SU-DHL-6 (cell line): ENCODE measurements around the gene AGBL3.

Experiments used
- H2AFZ ChIP-seq: fragments of 200-600 bp; sonication (generic); 2 replicates; pipeline ENCODE4 v1.6.1; 2014; ENCODE audit warnings: low read depth, mild to moderate bottlenecking, moderate library complexity, mixed read lengths, antibody characterized with exemption, low read length; ENCODE audit not compliant: severe bottlenecking
- H3F3A ChIP-seq: fragments of 200-600 bp; shearing (Covaris generic); 2 replicates; pipeline ENCODE4 v1.6.0; 2016; ENCODE audit warnings: antibody characterized with exemption, mild to moderate bottlenecking; ENCODE audit not compliant: insufficient read depth
- H3K27ac ChIP-seq: fragments of 200-600 bp; sonication (generic); 2 replicates; pipeline ENCODE4 v1.5.1; 2016; ENCODE audit warnings: low read depth, mild to moderate bottlenecking, low read length, moderate library complexity, mixed read lengths
- H3K27me3 ChIP-seq: fragments of 200-600 bp; sonication (generic), shearing (Covaris generic); 2 replicates; pipeline ENCODE4 v1.6.0; 2014; ENCODE audit warnings: mild to moderate bottlenecking, low read length
- H3K36me3 ChIP-seq: fragments of 200-600 bp; sonication (generic); 2 replicates; pipeline ENCODE4 v1.6.1; 2014; ENCODE audit warnings: mild to moderate bottlenecking, low read length, mixed read lengths
- H3K4me2 ChIP-seq: fragments of 300-600, 200-600 bp; shearing (Covaris generic), sonication (generic); 2 replicates; pipeline ENCODE4 v1.6.0; 2014; ENCODE audit warnings: low read length, low read depth, mild to moderate bottlenecking; ENCODE audit not compliant: poor library complexity, severe bottlenecking
- H3K4me3 ChIP-seq: fragments of 200-600 bp; sonication (generic); 2 replicates; pipeline ENCODE4 v1.5.1; 2014; ENCODE audit warnings: antibody characterized with exemption, low read length, mild to moderate bottlenecking, mixed read lengths; ENCODE audit not compliant: insufficient read depth, poor library complexity, severe bottlenecking
- H3K79me2 ChIP-seq: fragments of 200-600 bp; sonication (generic); 2 replicates; pipeline ENCODE4 v1.6.1; 2014; ENCODE audit warnings: mild to moderate bottlenecking, low read length, moderate library complexity; ENCODE audit not compliant: insufficient read depth
- H3K9ac ChIP-seq: fragments of 200-600 bp; sonication (generic); 2 replicates; pipeline ENCODE4 v1.7.0; 2014; ENCODE audit warnings: mild to moderate bottlenecking, low read length
- H3K9me2 ChIP-seq: fragments of 200-600 bp; sonication (generic); replicated peaks from 2 replicates; pipeline ENCODE4 v1.6.1; 2014; ENCODE audit warnings: low read length; ENCODE audit not compliant: insufficient read depth
- H3K9me3 ChIP-seq: fragments of 200-600 bp; sonication (generic); 2 replicates; pipeline ENCODE4 v1.6.1; 2014; ENCODE audit warnings: low read length, mixed read lengths; ENCODE audit not compliant: insufficient read depth
- H4K20me1 ChIP-seq: fragments of 200-600 bp; sonication (generic); 2 replicates; pipeline ENCODE4 v1.6.1; 2014; ENCODE audit warnings: low read depth, mild to moderate bottlenecking, antibody characterized with exemption, low read length, moderate library complexity, mixed read lengths
- CTCF ChIP-seq: fragments of 200-600 bp; sonication (generic); IDR thresholded peaks from one replicate; pipeline ENCODE4 v1.5.1; 2017; ENCODE audit warnings: antibody characterized with exemption, mild to moderate bottlenecking, low read length, moderate library complexity; ENCODE audit not compliant: insufficient read depth, poor library complexity, severe bottlenecking
- EZH2phosphoT487 ChIP-seq: fragments of 200-600 bp; sonication (generic), shearing (Covaris generic); conservative IDR thresholded peaks from 2 replicates; pipeline ENCODE4 v1.6.1; 2018; ENCODE audit warnings: mild to moderate bottlenecking, antibody characterized with exemption, low read length, moderate library complexity, mixed read lengths

The AGBL3 gene

DNA sequence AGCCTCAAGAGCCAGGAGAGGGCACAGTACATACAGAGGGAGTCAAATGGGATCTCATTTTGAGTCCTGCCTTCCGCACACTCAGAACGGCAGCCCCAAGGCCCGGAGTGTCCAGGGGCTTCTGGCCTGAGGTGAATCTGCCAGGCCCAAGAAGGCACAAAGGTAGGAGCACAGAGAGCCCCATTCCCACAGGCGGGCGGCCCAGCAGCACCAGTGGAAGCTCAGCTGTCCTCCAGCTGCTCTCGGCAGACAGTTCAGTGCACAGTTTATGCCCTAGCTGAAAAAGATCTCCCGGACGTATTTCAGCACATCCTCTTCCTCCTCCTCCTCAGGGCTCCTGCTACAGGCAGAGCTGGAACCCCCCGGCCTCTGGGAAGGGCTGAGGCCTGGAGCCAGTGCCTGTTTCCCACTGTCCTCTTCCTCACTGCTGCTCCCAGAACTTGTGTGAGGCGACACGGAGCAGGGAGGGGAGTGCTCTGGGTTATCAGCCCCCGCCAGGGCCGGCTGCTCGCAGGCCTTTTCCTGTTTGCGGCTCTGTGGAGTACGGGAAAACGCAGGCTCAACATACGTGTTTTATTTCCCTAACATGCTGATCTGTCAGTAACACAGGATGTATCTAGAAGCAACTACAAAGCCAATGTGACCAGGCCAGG is 180.2 kb downstream of the AGBL3 start:
- H3K27me3 ChIP-seq, result no peaks in the 10 kb centered on the region
- H3K79me2 ChIP-seq, result peaks cover 22% of the 10 kb centered on the region
- H2AFZ ChIP-seq, result no peak overlapping the region
- H3K4me2 ChIP-seq, result no peak overlapping the region
- TF ChIP-seq CTCF (no peak), EZH2phosphoT487 (no peak)
- no peaks in the 10 kb centered on the region for H4K20me1 ChIP-seq
- H3K9me3 ChIP-seq, result no peaks in the 10 kb centered on the region
- H3K27ac ChIP-seq, result no peak overlapping the region
- H3K9ac ChIP-seq, result no peak overlapping the region
- no peaks in the 10 kb centered on the region for H3K9me2 ChIP-seq
- no peak overlapping the region for H3K4me3 ChIP-seq
- H3K36me3 ChIP-seq, result peaks cover 9% of the 10 kb centered on the region
- H3F3A ChIP-seq, result peaks cover 12% of the 10 kb centered on the region; the same call in 1 of the 2 replicates

GRCh38 chr7:135167365-135167917 is 181.1 kb downstream of the AGBL3 start:
- no peak overlapping the region for H3K27ac ChIP-seq
- H4K20me1 ChIP-seq, result no peaks in the 10 kb centered on the region
- TF ChIP-seq EZH2phosphoT487 (no peak), CTCF (no peak)
- no peak overlapping the region for H3K4me2 ChIP-seq
- H3K9me3 ChIP-seq, result no peaks in the 10 kb centered on the region
- H3K4me3 ChIP-seq, result no peak overlapping the region
- H3K9me2 ChIP-seq, result no peaks in the 10 kb centered on the region
- peaks cover 9% of the 10 kb centered on the region for H3K36me3 ChIP-seq
- no peak overlapping the region for H3K9ac ChIP-seq
- H2AFZ ChIP-seq, result no peak overlapping the region
- H3K27me3 ChIP-seq, result no peaks in the 10 kb centered on the region
- peaks cover 12% of the 10 kb centered on the region; the same call in 1 of the 2 replicates for H3F3A ChIP-seq
- peaks cover 22% of the 10 kb centered on the region for H3K79me2 ChIP-seq

- Histone ChIP-seq H3K9me2 (no peaks in the 10 kb centered on the region), H4K20me1 (no peaks in the 10 kb centered on the region), H3K36me3 (peaks cover 6% of the 10 kb centered on the region), H3K4me3 (no peak overlapping the region), H2AFZ (no peak overlapping the region), H3K9ac (no peak overlapping the region), H3K27ac (no peak overlapping the region), H3K9me3 (no peaks in the 10 kb centered on the region), H3K79me2 (peaks cover 22% of the 10 kb centered on the region), H3F3A (peaks cover 12% of the 10 kb centered on the region; the same call in 1 of the 2 replicates), H3K27me3 (no peaks in the 10 kb centered on the region), H3K4me2 (peak overlapping the region; percentile 92)
- TF ChIP-seq CTCF, result no peak
- no peak for TF ChIP-seq EZH2phosphoT487
Measured at GRCh38 chr7:135168001-135168400, 181.7 kb downstream of the AGBL3 start.
